HG02840 (cell line): Measurements from ENCODE around the gene PCED1A.
A peak's percentile ranks its signal among the peaks of the same experiment; 100 is the strongest.

Experiments
- ATAC-seq: cut with Tn5 transposase; IDR thresholded peaks from one replicate; pipeline ENCODE4 v1.9.1; 2021; ENCODE audit warnings: mild to moderate bottlenecking, moderate library complexity, moderate number of reproducible peaks; ENCODE audit not compliant: unreplicated experiment, low FRiP score

PCED1A gene, protein sequence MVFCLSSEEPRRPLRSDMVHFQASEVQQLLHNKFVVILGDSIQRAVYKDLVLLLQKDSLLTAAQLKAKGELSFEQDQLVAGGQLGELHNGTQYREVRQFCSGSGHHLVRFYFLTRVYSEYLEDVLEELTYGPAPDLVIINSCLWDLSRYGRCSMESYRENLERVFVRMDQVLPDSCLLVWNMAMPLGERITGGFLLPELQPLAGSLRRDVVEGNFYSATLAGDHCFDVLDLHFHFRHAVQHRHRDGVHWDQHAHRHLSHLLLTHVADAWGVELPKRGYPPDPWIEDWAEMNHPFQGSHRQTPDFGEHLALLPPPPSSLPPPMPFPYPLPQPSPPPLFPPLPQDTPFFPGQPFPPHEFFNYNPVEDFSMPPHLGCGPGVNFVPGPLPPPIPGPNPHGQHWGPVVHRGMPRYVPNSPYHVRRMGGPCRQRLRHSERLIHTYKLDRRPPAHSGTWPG

DNA sequence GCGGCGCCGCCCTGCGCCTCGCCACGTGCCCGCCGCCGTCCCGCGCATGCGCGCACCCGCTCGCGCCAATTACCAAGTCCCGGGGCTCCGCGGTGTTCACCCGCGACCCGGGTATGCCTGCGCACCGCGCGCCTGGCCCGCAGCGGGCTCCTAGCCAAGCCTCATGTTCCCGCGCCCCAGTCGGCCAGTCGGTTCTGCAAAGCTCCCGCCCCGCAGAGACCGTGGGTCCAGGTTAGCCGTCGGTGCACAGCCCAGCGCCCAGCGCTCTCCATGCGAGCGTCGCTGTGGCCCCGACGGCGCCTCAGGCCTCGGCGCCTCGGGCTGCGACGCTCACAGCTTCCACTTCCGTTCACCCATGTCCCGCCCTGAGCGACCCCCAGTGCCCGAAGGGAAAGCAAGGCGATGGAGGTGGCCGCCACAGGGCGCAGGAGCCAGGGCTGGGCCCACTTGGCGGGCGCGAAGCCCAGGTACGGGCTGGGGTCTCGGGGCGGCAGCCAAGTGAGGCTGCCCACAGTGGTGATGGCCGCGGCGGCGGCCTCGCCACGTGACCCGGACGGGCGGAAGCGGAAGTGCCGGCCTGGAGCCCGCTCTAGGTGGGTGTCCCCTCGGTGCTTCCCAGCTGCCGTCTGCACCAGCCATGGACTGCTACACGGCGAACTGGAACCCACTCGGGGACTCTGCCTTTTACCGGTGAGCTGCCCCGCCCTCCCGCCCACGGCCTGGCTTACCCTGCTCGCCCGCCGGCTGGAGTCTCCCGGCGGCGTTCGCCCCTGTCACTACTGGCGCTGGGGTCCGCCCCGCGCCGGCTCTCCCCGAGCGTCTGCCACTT, at the start of gene PCED1A, which contains the start of gene VPS16:
Gene PCED1A (minus strand): TSS at position 518 of the 829 bp plus-strand sequence. CDS start 743 bp downstream, outside the sequence.
Gene VPS16 (plus strand): TSS at position 608 of the 829 bp plus-strand sequence. CDS start 30 bp downstream, at position 638.
- ATAC-seq = peak; percentile 90

DNA sequence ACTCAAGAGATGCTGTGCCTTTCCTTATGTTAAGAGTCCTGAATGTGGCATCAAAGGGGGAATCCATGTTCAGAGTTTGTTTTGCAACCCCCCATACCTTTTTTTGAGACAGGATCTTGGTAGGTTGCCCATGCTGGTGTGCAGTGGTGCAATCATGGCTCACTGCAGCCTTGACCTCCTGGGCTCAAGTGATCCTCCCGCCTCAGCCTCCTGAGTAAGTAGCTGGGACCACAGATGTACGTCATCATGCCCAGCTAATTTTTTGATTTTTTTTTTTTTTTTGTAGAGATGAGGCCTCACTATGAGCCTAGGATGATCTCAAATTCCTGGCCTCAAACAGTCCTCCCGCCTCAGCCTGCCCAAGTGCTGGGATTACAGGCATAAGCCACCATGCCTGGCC, 49.3 kb upstream of the PCED1A start:
- ATAC-seq = no peak

GRCh38 chr20:2889209-2889608, 48.8 kb upstream of the PCED1A start:
- ATAC-seq = no peak

GRCh38 chr20:2888224-2888955, 47.9 kb upstream of the PCED1A start:
- no peak for ATAC-seq

GRCh38 chr20:2887715-2888114, 47.3 kb upstream of the PCED1A start:
- ATAC-seq = no peak

- ATAC-seq = no peak
Observed at GRCh38 chr20:2883726-2884637, 43.5 kb upstream of the PCED1A start.

GRCh38 chr20:2880650-2881049, 40.2 kb upstream of the PCED1A start:
- ATAC-seq = no peak

DNA sequence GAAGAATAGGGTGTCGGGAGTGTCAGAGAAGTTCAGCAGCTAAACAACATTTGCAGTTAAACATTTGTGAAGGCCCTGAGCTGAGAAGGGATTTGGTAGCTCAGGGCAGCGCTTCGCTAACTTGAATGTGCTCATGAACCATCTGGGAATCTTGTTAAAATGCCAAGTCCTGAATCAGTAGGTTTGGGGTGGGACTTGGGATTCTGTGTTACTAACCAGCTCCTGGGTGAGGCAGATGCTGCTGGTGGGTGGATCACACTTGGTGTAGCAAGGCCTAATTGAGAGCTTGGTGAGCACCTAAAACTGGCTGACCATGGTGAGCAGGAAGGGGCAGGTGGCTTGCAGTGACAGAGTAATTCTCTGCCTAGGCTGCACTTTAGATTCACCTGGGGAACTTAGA, 38.7 kb upstream of the PCED1A start:
- ATAC-seq = no peak

- no peak for ATAC-seq
Observed at GRCh38 chr20:2878515-2878914, 38.1 kb upstream of the PCED1A start.

GRCh38 chr20:2875690-2876203, 35.3 kb upstream of the PCED1A start:
- ATAC-seq = no peak

DNA sequence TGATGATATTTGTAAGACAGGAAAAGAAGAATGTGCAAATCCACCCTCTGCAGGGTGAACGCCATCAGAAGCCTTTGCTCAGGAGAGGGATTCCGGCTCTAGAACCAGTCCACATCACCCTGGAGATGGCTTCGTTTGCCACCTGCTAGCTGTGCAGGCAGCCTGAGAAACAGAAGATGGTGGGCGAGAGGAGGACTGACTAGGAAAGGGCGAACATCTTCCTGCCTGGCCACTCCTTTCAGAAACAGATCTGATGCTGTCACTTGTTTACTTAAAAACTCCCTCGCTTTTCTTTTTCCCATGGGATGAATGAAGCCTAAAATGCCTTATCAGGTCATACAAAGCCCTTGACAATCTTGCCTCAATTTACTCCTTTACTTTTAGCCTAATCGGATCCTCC, 34.0 kb upstream of the PCED1A start:
- no peak for ATAC-seq

GRCh38 chr20:2873747-2874041, 33.2 kb upstream of the PCED1A start:
- ATAC-seq = peak; percentile 43

DNA sequence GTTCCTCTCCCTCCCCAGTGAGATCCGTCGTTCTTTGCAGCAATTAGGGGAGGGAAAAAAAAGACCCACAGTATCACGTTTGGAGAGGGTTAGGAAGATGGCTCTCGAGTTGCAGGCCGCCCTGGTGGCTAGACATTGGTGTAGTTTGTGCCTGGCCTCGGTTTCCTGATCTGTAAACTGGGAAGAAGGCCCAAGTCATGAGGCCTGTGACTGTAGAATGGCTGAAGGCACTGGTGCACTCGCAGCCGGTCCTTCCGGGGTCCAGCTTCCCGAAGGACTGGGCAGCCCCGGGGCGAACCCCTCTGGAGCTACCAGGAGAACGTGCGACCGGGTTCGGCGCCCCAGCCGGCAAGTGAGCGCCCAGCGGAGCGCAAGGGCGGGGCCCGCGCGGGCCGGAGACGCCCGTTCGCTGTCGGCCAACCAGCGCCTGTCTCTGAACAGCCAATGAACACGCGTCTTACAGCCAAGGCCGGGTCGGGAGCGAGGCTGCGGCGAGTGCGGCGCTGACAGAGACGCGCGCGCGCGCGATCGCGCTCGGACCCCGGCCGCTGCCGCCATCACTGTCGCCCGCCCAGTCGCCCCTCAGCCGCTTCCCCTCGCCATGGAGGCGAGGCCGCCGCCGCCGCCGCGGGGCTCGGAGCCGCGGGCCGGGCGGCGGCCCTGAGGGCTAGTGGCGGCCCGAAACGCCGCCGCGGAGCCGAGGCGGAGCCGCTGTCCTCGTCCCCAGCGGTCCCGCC, 32.7 kb upstream of the PCED1A start, which contains the start of gene PTPRA:
Gene PTPRA (plus strand): TSS at position 472 of the 737 bp plus-strand sequence. CDS start 90,797 bp downstream, outside the sequence.
- ATAC-seq = peak; percentile 92

GRCh38 chr20:2872459-2873009, 32.1 kb upstream of the PCED1A start:
- peak; percentile 8 for ATAC-seq

DNA sequence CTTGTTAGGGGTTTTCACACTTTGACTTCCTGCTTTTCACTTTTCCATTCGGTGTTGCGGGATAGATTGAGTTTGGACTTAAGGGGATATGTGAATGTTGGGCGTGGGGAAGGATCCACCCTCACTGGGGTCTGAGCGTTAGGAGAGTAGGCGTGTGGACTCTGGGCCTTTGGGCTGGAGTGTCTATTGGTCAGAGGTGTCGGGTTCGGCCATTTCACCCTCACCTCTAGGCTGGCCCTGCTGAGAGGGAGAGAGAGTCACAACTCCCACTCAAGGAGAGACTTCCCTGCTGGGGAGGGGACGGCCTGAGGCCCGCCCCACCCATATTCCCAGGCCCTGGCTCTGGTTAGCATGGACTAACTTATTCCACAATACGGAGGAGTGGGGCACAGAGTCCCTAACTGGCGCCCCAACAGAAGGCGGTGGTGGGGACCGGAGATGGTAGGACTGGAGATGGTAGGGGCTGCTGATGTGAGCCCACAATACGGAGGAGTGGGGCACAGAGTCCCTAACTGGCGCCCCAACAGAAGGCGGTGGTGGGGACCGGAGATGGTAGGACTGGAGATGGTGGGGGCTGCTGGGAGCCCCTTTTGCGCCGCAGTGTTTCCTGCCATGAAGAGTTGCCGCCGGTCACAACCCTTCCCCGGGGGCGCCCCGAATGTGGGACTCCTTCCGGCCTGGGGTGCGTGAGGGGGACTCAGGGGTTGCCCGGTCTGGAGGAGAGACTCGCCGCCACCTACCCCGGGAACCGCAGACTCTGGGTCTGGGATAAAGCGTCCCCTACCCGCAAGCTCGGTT, 31.4 kb upstream of the PCED1A start:
- no peak for ATAC-seq

GRCh38 chr20:2871111-2871465, 30.6 kb upstream of the PCED1A start:
- ATAC-seq = no peak

DNA sequence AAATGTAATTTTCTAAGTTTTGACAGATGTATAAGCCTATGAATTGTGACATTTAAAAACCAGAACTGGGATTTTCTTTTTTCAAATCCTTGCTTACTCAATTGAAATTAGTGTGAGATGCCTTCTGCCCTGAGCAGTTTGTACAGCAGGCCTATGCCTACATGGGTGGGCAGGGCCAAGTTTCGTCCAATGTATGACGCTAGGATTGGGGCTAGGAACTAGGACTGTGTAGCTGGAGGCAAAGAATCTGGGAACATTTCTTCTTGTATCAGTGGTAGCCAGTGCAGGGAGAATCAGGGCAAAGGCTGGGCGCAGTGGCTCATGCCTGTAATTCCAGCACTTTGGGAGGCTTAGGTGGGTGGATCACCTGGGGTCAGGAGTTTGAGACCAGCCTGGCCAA, 28.9 kb upstream of the PCED1A start:
- no peak for ATAC-seq
